Spleen (tissue), 7 donors: ENCODE measurements around the gene TENT5C.

Experiments used
- POLR2A ChIP-seq, 3 donors: fragments of 450-650 bp; IDR thresholded peaks; one replicate each; pipeline ENCODE4 v1.5.1; 2017; ENCODE audit warnings: antibody characterized with exemption in 3 of 3, mild to moderate bottlenecking in 1 of 3
- TF ChIP-seq, protein P1 (sequence below), 11 experiments: fragments of 200-600 bp in 7 of 11; fragments of 450-650 bp in 4 of 11; sonication (generic) in 4 of 11; IDR thresholded peaks in 8 of 11; conservative IDR thresholded peaks in 3 of 11; 1 replicate in 7 of 11; 2 replicates in 4 of 11; pipeline versions ENCODE4 v1.4.0 to v1.8.0; 2016 to 2021; ENCODE audit warnings: antibody characterized with exemption in 11 of 11, inconsistent platforms in 4 of 11, mild to moderate bottlenecking in 1 of 11
- donor health status: DM: no; HTN: no; CAD: no; lungs with moderate emphysema.
- donor health status: DM: no; HTN: no; CAD: no.
- donor health status: DM: no; HTN: no; CAD: no.

DNA sequence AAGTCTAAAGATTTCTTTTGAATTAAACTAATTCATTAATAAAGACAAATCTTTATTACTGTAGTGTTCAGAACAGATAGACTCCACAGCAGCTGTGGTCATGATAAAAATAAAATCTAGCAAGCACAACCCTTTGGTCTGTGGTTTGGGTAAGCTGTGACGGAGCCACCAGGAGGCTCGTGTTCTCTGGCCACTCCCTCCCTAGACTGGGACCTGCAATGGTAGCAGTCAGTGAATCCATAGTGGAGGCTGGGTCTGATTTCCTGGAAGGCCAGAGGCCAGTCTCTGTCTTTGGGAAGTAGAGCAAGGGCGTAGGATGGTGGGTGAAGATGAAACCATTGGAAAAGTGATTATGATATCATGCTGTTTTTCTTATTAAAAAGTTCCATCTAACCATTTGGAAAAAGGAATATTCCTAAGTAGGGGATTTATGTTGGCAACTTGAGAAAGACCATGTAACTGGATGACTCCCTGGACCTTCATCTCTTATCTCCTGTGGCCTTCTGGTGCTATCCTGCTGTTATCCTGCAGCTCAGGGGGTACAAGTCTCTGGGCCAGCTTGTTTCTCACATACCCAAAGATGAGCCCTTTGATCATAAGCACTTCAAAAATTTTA, 39.0 kb downstream of the TENT5C start:
- TF ChIP-seq POLR2A (IDR thresholded peaks at IDR 0.05) = no peak
- TF ChIP-seq, protein P1, sequence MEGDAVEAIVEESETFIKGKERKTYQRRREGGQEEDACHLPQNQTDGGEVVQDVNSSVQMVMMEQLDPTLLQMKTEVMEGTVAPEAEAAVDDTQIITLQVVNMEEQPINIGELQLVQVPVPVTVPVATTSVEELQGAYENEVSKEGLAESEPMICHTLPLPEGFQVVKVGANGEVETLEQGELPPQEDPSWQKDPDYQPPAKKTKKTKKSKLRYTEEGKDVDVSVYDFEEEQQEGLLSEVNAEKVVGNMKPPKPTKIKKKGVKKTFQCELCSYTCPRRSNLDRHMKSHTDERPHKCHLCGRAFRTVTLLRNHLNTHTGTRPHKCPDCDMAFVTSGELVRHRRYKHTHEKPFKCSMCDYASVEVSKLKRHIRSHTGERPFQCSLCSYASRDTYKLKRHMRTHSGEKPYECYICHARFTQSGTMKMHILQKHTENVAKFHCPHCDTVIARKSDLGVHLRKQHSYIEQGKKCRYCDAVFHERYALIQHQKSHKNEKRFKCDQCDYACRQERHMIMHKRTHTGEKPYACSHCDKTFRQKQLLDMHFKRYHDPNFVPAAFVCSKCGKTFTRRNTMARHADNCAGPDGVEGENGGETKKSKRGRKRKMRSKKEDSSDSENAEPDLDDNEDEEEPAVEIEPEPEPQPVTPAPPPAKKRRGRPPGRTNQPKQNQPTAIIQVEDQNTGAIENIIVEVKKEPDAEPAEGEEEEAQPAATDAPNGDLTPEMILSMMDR (IDR thresholded peaks at IDR 0.05 in 8 of 11, conservative IDR thresholded peaks at IDR 0.05 in 3 of 11) = no peak
